Measurements from ENCODE around the gene VWA5A. TPM values are rescaled to one million over a fixed set of nuclear protein-coding genes. Genes with fewer than 3 reads are reported as not detected.

The VWA5A gene
- total and polyA plus RNA-seq, 10 of the 15 experiments (the other 5 are each of a cell fraction or from before 2014, with no cell fraction given), result 0.45 to 1.6 (median 1.0) TPM

- TF ChIP-seq IRF4 (IDR thresholded peaks at IDR 0.05; ENCODE audit: low read depth, low read length), result peak; percentile 91; the same call in 1 of the 2 replicates
- peak; percentile 71; the same call in 1 of the 2 replicates for TF ChIP-seq PAX5 (IDR thresholded peaks at IDR 0.05; ENCODE audit: borderline replicate concordance, low read depth, low read length)
- peak; percentile 42; the same call in 1 of the 2 replicates for TF ChIP-seq TCF7 (IDR thresholded peaks at IDR 0.05; ENCODE audit: borderline replicate concordance)
- peak; percentile 95 for TF ChIP-seq SPI1 (IDR thresholded peaks at IDR 0.05; ENCODE audit: borderline replicate concordance, insufficient read depth, low read depth, low read length)
- no peak for TF ChIP-seq REST (IDR thresholded peaks at IDR 0.05; ENCODE audit: low read depth, low read length)
- TF ChIP-seq ZNF687 (IDR thresholded peaks at IDR 0.05), result no peak
- peak; percentile 95 for TF ChIP-seq MEF2B (IDR thresholded peaks at IDR 0.05; ENCODE audit: partially characterized antibody, poor library complexity, severe bottlenecking)
- peak; percentile 82 to 90; a peak in 3 of 4 replicates for TF ChIP-seq EP300 (IDR thresholded peaks at IDR 0.05; ENCODE audit: borderline replicate concordance in 1 of 2, control insufficient read depth in 1 of 2, low read depth in 2 of 2, low read length in 2 of 2)
- peak; percentile 91 for TF ChIP-seq RUNX3 (IDR thresholded peaks at IDR 0.05; ENCODE audit: low read length)
- TF ChIP-seq SREBF1 (IDR thresholded peaks at IDR 0.05; ENCODE audit: low read length), result no peak; the same call in 1 of the 2 replicates
- peak; percentile 76 for TF ChIP-seq CREM (IDR thresholded peaks at IDR 0.05; ENCODE audit: low read depth)
- TF ChIP-seq MAX (IDR thresholded peaks at IDR 0.05; ENCODE audit: low read depth, low read length), result no peak
- no peak for TF ChIP-seq ZNF384 (IDR thresholded peaks at IDR 0.05; ENCODE audit: borderline replicate concordance, low read depth, low read length)
- TF ChIP-seq POLR2A (IDR thresholded peaks at IDR 0.05; ENCODE audit: low read depth, low read length), result no peak
- no peak for TF ChIP-seq CBX3 (IDR thresholded peaks at IDR 0.05; ENCODE audit: borderline replicate concordance, low read depth)
- no peak for TF ChIP-seq JUND (IDR thresholded peaks at IDR 0.05; ENCODE audit: low read depth, low read length)
- TF ChIP-seq RELA (IDR thresholded peaks at IDR 0.05; ENCODE audit: borderline replicate concordance, partially characterized antibody), result no peak
- peak; percentile 81 for TF ChIP-seq RELB (IDR thresholded peaks at IDR 0.05; ENCODE audit: low read depth)
- no peak for TF ChIP-seq EGR1 (IDR thresholded peaks at IDR 0.05; ENCODE audit: borderline replicate concordance in 1 of 2, low read depth in 2 of 2, low read length in 2 of 2)
- peak; percentile 87 for TF ChIP-seq BCL11A (IDR thresholded peaks at IDR 0.05; ENCODE audit: low read depth, low read length)
- no peak for TF ChIP-seq ZNF274 (IDR thresholded peaks at IDR 0.05; ENCODE audit: insufficient read depth, insufficient read length)
Observed at GRCh38 chr11:124070915-124071622, 44.2 kb upstream of the VWA5A start (continued).
